ENCODE data around the gene SETDB1. TPM values are rescaled to one million over a fixed set of nuclear protein-coding genes. Genes with fewer than 3 reads are reported as not detected.

The SETDB1 gene
- total RNA-seq, 1 experiment from 2014 or later = 67.4 TPM

- DNase-seq (ENCODE audit: unreplicated experiment) = peak; percentile 52
- Mint-ChIP-seq H3K9me3 (ENCODE audit: unreplicated experiment) (no peaks in the 10 kb centered on the region), H3K27ac (ENCODE audit: low read depth, unreplicated experiment) (peak within 1 kb of the TSS; percentile 63), H3K36me3 (ENCODE audit: insufficient read depth, unreplicated experiment) (no peaks in the 10 kb centered on the region), H3K27me3 (ENCODE audit: insufficient read depth, unreplicated experiment) (no peaks in the 10 kb centered on the region), H3K4me3 (ENCODE audit: unreplicated experiment) (no peak within 1 kb of the TSS), H3K4me1 (ENCODE audit: insufficient read depth, unreplicated experiment) (peaks cover 19% of the 10 kb centered on the region)
- CTCF ChIA-PET = interaction anchor here (0.6 to 2.2 kb wide), 5 partner anchors 8 to 690 kb away, joined by 3 to 10 read pairs (median 3); no protein-coding TSS in a partner anchor
- no peak for TF ChIP-seq CTCF (IDR thresholded peaks at IDR 0.05; ENCODE audit: unreplicated experiment)
- BruUV-seq (replicated peaks) = no TSS peak
- POLR2A ChIA-PET = interaction anchor here (0.7 to 1.9 kb wide), 5 partner anchors 9 to 307 kb away, joined by 3 to 12 read pairs (median 3); partner anchors contain the start of gene ARNT
- intact Hi-C loops (cut with micrococcal nuclease) = no loop called here
Observed at GRCh38 chr1:150887018-150887417, 39.1 kb upstream of the SETDB1 start, which contains the start of gene CTXND2. CTXND2 (plus strand) TSS chr1:150887136; CDS start chr1:150912315, 25,179 bp downstream.

DNA sequence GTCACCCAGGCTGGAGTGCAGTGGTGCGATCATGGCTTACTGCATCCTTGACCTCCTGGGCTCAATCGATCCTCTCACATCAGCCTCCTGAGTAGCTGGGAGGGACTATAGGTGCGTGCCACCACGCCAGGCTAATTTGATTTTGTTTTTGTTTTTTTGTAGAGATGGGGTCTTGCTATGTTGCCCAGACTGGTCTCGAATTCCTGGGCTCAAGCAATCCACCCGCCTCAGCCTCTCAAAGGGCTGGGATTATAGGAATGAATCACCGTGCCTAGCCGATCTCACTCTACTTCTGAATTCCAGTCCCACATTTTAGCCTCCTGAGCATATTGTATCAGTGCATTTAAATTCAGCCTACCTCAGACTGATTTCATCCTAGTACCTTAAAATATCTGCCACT lies 37.4 kb upstream of the SETDB1 start:
- intact Hi-C loops (cut with micrococcal nuclease) = no loop called here
- peaks cover 12% of the 10 kb centered on the region for H3K4me1 Mint-ChIP-seq (ENCODE audit: insufficient read depth, unreplicated experiment)
- POLR2A ChIA-PET = interaction anchor here (1.5 kb wide), 1 partner anchor 33 kb away, joined by 4 read pairs; no protein-coding TSS in a partner anchor

DNA sequence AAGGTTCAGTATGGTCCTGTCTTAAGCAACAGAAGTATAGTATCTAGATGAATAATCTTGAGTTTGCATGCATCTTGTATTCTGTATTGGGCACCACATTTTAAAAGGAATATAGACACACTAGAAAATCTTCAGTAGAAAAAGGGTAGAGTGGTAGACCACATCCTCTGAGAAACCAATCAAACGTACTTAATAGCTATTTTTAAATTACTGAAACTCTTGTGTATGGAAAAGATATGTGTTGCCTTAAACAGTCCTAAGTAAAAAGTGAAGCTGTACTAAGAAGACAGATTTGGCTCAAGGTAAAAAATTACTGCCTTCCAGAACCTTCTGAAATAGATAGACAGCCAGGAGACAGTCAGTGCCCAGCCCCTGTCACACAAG lies 36.1 kb upstream of the SETDB1 start:
- ChIA-PET POLR2A (interaction anchor here (0.7 to 1.0 kb wide), 2 partner anchors 8 to 11 kb away, joined by 3 read pairs; no protein-coding TSS in a partner anchor), CTCF (interaction anchor here (0.6 to 3.0 kb wide), 3 partner anchors 8 to 436 kb away, joined by 3 to 15 read pairs (median 4); no protein-coding TSS in a partner anchor)

More for the DNA sequence above, 37.4 kb upstream of the SETDB1 start:
- no peak overlapping the region for H3K27ac Mint-ChIP-seq (ENCODE audit: low read depth, unreplicated experiment)
- H3K4me3 Mint-ChIP-seq (ENCODE audit: unreplicated experiment) = no peak overlapping the region
- H3K9me3 Mint-ChIP-seq (ENCODE audit: unreplicated experiment) = no peaks in the 10 kb centered on the region
- DNase-seq (ENCODE audit: unreplicated experiment) = no peak
- no peaks in the 10 kb centered on the region for H3K27me3 Mint-ChIP-seq (ENCODE audit: insufficient read depth, unreplicated experiment)
- CTCF ChIA-PET = no interaction called here
- no peak for TF ChIP-seq CTCF (IDR thresholded peaks at IDR 0.05; ENCODE audit: unreplicated experiment)
- no peaks in the 10 kb centered on the region for H3K36me3 Mint-ChIP-seq (ENCODE audit: insufficient read depth, unreplicated experiment)
- BruUV-seq (replicated peaks) = no TSS peak

More for the DNA sequence above, 36.1 kb upstream of the SETDB1 start:
- no peak for TF ChIP-seq CTCF (IDR thresholded peaks at IDR 0.05; ENCODE audit: unreplicated experiment)
- Mint-ChIP-seq H3K9me3 (ENCODE audit: unreplicated experiment) (no peaks in the 10 kb centered on the region), H3K27me3 (ENCODE audit: insufficient read depth, unreplicated experiment) (no peaks in the 10 kb centered on the region), H3K4me1 (ENCODE audit: insufficient read depth, unreplicated experiment) (peaks cover 12% of the 10 kb centered on the region), H3K27ac (ENCODE audit: low read depth, unreplicated experiment) (no peak overlapping the region), H3K36me3 (ENCODE audit: insufficient read depth, unreplicated experiment) (no peaks in the 10 kb centered on the region), H3K4me3 (ENCODE audit: unreplicated experiment) (no peak overlapping the region)
- no peak for DNase-seq (ENCODE audit: unreplicated experiment)
- no TSS peak for BruUV-seq (replicated peaks)
- intact Hi-C loops (cut with micrococcal nuclease) = no loop called here
